Measurements from ENCODE around the gene AOC3. TPM values are rescaled to one million over a fixed set of nuclear protein-coding genes. Genes with fewer than 3 reads are reported as not detected.

Gene AOC3
- total and polyA plus RNA-seq, 2 of the 13 experiments (the other 11 are each of a cell fraction or from before 2014, with no cell fraction given) = 8.7 to 51.7 TPM

GRCh38 chr17:42803074-42803883, 47.7 kb upstream of the AOC3 start (continued):
- TF ChIP-seq ZNF609 (CRISPR knock-in tag; IDR thresholded peaks at IDR 0.05; ENCODE audit: borderline replicate concordance) (no peak), SRSF1 (optimal IDR thresholded peaks at IDR 0.05; ENCODE audit: low read depth, low read length) (no peak), ZNF138 (CRISPR knock-in tag; IDR thresholded peaks at IDR 0.05; ENCODE audit: low read depth) (no peak), HINFP (CRISPR knock-in tag; IDR thresholded peaks at IDR 0.05; ENCODE audit: low read depth) (no peak), TBX2 (CRISPR knock-in tag; IDR thresholded peaks at IDR 0.05; ENCODE audit: borderline replicate concordance) (peak; percentile 72; the same call in 1 of the 2 replicates), CC2D1A (CRISPR knock-in tag; IDR thresholded peaks at IDR 0.05) (no peak), KDM2A (CRISPR knock-in tag; IDR thresholded peaks at IDR 0.05; ENCODE audit: borderline replicate concordance, low read depth) (no peak), FOXK2 (IDR thresholded peaks at IDR 0.05) (no peak), CEBPZ (IDR thresholded peaks at IDR 0.05; ENCODE audit: low read length) (no peak), GLI4 (CRISPR knock-in tag; IDR thresholded peaks at IDR 0.05; ENCODE audit: borderline replicate concordance) (no peak), TOE1 (CRISPR knock-in tag; IDR thresholded peaks at IDR 0.05) (no peak), THAP8 (CRISPR knock-in tag; IDR thresholded peaks at IDR 0.05; ENCODE audit: borderline replicate concordance) (no peak), TARDBP (CRISPR knock-in tag; IDR thresholded peaks at IDR 0.05) (peak; percentile 33; the same call in 1 of the 2 replicates), SSRP1 (CRISPR knock-in tag; IDR thresholded peaks at IDR 0.05) (no peak), KDM5A (IDR thresholded peaks at IDR 0.05; ENCODE audit: borderline replicate concordance, low read length) (no peak), ZNF124 (CRISPR knock-in tag; IDR thresholded peaks at IDR 0.05) (no peak), ZNF878 (CRISPR knock-in tag; IDR thresholded peaks at IDR 0.05) (no peak), CBFB (CRISPR knock-in tag; IDR thresholded peaks at IDR 0.05) (no peak), XBP1 (CRISPR knock-in tag; IDR thresholded peaks at IDR 0.05) (no peak), ETV5 (CRISPR knock-in tag; IDR thresholded peaks at IDR 0.05; ENCODE audit: borderline replicate concordance) (peak; percentile 45; the same call in 1 of the 2 replicates)

All from HepG2 (cell line).